ENCODE measurements around the gene CYP19A1. TPM values are rescaled to one million over a fixed set of nuclear protein-coding genes. Genes with fewer than 3 reads are reported as not detected.
A peak's percentile ranks its signal among the peaks of the same experiment; 100 is the strongest.

The CYP19A1 gene
- total and polyA plus RNA-seq, 2 donors = 0.42 to 2.2 TPM

DNA sequence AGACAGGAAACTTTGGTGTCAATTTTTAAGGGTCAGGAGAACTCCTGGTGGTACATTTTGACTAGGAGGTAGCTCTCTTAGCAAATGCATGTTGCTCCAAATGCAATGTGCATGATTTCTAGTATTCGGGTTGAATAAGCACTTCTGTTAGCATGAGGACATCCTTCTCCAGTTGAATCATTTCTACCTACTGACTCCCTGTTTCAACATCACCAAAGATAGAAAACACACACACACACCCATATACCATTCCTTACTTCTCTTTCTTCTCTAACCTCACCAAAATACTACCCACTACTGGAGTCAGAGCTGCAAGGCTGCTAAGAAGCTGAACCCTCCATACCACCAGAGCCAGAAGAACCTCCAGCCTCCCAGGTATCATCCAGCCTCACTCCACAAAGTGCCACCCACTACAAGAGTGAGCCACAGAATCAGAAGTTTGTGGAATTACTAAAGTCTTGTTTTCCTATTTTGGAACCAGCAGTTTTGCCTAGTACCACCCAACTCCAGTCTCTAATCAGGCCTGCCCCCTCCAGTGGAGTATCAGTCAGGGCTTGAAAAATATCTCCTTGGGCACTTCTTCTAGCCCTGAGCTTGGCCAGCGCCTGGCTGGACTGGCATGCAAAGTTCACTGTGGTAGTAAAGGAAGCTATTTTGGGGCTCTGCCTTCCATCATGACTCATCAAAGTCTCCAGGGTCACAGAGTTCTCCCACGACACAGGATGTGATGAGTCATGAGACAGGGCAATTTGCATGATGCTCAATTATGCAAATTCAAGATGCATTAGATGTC, 110.3 kb downstream of the CYP19A1 start:
- no peak overlapping the region for H3K4me3 ChIP-seq (ENCODE audit: low read length in 2 of 2)
- WGBS = 42% methylated on average over 3 of the region's 3 CpGs
- H3K27me3 ChIP-seq (ENCODE audit: control insufficient read depth in 2 of 2, insufficient read depth in 1 of 2, low read length in 1 of 2) = no peaks in the 10 kb centered on the region
- no peak overlapping the region for H3K27ac ChIP-seq (ENCODE audit: low read depth in 1 of 2, low read length in 1 of 2)
- peak in 1 of 9 donors; percentile 13 for DNase-seq (ENCODE audit: low read depth in 6 of 9, low spot score in 9 of 9)
- no peaks in the 10 kb centered on the region for H3K36me3 ChIP-seq (ENCODE audit: control insufficient read depth in 2 of 2, insufficient read depth in 2 of 2, low read length in 1 of 2)
- H3K4me1 ChIP-seq (ENCODE audit: control insufficient read depth in 2 of 2, insufficient read depth in 2 of 2, low read length in 2 of 2) = no peaks in the 10 kb centered on the region
- H3K9me3 ChIP-seq (ENCODE audit: control insufficient read depth in 2 of 2, insufficient read depth in 1 of 2, low read length in 1 of 2) = no peaks in the 10 kb centered on the region

DNA sequence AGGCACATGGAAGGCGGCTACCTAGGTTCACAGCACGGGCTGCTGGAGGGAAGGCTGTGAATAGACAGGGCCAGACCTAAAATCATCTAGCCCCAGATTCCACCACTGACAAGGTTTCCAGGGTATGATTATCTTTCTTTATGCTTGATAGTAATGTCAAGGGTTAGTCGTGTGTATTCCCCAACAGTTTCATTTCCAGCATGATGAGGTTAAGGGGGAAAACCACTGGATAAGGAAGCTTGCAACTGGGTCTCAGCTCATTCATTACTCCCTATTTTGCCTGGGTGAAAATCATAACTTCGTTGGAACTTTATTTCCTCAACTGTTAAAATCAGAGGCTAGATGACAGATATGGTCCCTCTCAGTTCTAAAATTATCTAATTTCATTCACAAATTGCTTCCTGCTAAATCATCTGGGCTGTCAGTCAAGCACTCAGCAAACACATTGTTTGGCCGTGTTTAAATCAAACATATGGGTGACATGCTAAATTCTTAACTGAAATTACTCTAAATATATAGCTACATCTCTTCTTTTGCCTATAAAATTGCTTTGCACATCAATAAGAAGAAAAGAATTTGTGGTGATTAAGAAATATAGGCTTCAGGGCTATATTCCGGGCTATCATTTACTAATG, 111.7 kb downstream of the CYP19A1 start:
- Histone ChIP-seq H3K9me3 (ENCODE audit: control insufficient read depth in 2 of 2, insufficient read depth in 1 of 2, low read length in 1 of 2) (no peaks in the 10 kb centered on the region), H3K27me3 (ENCODE audit: control insufficient read depth in 2 of 2, insufficient read depth in 1 of 2, low read length in 1 of 2) (no peaks in the 10 kb centered on the region), H3K4me3 (ENCODE audit: low read length in 2 of 2) (no peak overlapping the region), H3K27ac (ENCODE audit: low read depth in 1 of 2, low read length in 1 of 2) (no peak overlapping the region), H3K4me1 (ENCODE audit: control insufficient read depth in 2 of 2, insufficient read depth in 2 of 2, low read length in 2 of 2) (no peaks in the 10 kb centered on the region), H3K36me3 (ENCODE audit: control insufficient read depth in 2 of 2, insufficient read depth in 2 of 2, low read length in 1 of 2) (no peaks in the 10 kb centered on the region)
- 85% methylated on average over 6 of the region's 6 CpGs for WGBS
- no peak for DNase-seq (ENCODE audit: low read depth in 6 of 9, low spot score in 9 of 9)

DNA sequence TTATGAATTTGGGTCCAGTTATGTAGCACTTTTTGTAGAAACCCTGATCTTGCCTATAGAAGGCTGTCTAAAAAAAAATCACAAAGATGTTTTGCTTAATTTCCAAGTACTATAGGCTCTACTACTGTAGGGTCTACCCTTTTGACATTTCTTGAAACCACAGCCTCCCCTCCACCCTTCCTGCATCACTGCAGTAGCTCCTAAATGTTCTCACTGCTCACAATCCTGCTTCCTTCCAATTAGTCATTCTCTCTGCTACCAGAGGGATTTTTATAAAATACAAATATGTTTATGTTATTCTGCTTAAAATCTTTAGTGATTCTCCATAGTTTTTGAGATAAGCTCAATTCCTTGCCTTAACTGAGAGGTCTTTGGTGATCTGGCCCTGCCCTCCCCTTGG, 114.0 kb downstream of the CYP19A1 start:
- Histone ChIP-seq H3K4me3 (ENCODE audit: low read length in 2 of 2) (no peak overlapping the region), H3K9me3 (ENCODE audit: control insufficient read depth in 2 of 2, insufficient read depth in 1 of 2, low read length in 1 of 2) (no peaks in the 10 kb centered on the region), H3K27me3 (ENCODE audit: control insufficient read depth in 2 of 2, insufficient read depth in 1 of 2, low read length in 1 of 2) (no peaks in the 10 kb centered on the region), H3K36me3 (ENCODE audit: control insufficient read depth in 2 of 2, insufficient read depth in 2 of 2, low read length in 1 of 2) (no peaks in the 10 kb centered on the region), H3K27ac (ENCODE audit: low read depth in 1 of 2, low read length in 1 of 2) (no peak overlapping the region), H3K4me1 (ENCODE audit: control insufficient read depth in 2 of 2, insufficient read depth in 2 of 2, low read length in 2 of 2) (no peaks in the 10 kb centered on the region)
- DNase-seq (ENCODE audit: low read depth in 6 of 9, low spot score in 9 of 9) = no peak

DNA sequence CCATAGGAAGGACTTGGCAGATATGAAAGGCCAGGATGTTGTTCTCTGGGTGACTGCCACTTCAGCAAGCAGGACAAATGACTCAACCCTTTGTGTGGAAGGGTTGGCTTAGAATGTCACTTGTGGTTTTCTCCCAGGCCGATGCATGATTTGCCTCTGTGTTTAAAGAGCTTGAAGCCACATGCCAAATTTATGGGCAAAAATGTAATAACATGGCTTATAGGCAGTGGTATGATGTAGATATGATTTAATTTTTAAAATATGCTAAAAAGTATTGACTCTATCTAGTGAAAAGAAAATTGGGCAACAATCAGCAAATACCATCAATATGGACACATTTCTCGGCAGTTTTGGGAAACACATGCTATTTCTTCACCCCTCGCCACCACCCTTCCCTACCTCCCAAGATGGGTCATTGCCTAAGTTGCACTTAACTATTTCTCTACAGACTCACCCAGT, 114.6 kb downstream of the CYP19A1 start:
- H3K36me3 ChIP-seq (ENCODE audit: control insufficient read depth in 2 of 2, insufficient read depth in 2 of 2, low read length in 1 of 2) = no peaks in the 10 kb centered on the region

DNA sequence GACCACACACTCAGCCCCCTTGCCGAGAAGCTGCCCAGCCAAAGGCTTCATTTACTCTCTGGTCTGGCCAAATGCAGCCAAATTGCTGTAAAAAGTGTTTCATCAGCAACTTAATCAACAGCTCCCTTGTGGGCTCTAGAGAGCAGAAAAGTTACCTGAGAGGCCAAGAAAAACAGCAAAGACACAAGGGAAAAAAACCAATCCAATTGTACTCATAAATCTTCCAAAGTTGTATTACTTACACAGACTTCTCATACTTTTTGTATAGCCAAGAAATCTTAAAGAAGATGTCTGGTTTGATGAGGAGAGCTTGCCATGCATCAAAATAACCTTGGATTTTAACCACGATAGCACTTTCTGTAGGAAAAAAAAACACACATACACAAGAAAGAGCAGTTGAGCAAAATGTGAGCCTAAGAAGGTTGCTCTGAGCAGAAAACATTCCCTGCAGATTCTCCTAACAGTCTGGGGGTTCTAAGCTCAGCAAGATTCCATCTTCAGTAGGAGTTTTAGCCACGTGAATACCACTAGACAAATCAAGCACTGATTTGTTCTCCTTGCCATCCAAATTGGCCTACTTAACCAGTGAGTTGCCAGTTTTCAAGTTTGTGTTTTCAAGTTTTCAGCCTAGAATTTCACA, 120.0 kb downstream of the CYP19A1 start:
- no peaks in the 10 kb centered on the region for H3K36me3 ChIP-seq (ENCODE audit: control insufficient read depth in 2 of 2, insufficient read depth in 2 of 2, low read length in 1 of 2)
- WGBS = 85% methylated on average over 3 of the region's 3 CpGs
- no peak for DNase-seq (ENCODE audit: low read depth in 6 of 9, low spot score in 9 of 9)
- no peak overlapping the region for H3K4me3 ChIP-seq (ENCODE audit: low read length in 2 of 2)
- H3K4me1 ChIP-seq (ENCODE audit: control insufficient read depth in 2 of 2, insufficient read depth in 2 of 2, low read length in 2 of 2) = no peaks in the 10 kb centered on the region
- no peaks in the 10 kb centered on the region for H3K27me3 ChIP-seq (ENCODE audit: control insufficient read depth in 2 of 2, insufficient read depth in 1 of 2, low read length in 1 of 2)
- H3K9me3 ChIP-seq (ENCODE audit: control insufficient read depth in 2 of 2, insufficient read depth in 1 of 2, low read length in 1 of 2) = no peaks in the 10 kb centered on the region
- H3K27ac ChIP-seq (ENCODE audit: low read depth in 1 of 2, low read length in 1 of 2) = no peak overlapping the region

More for the DNA sequence above, 114.6 kb downstream of the CYP19A1 start:
- no peak overlapping the region for H3K27ac ChIP-seq (ENCODE audit: low read depth in 1 of 2, low read length in 1 of 2)
- no peaks in the 10 kb centered on the region for H3K9me3 ChIP-seq (ENCODE audit: control insufficient read depth in 2 of 2, insufficient read depth in 1 of 2, low read length in 1 of 2)
- no peaks in the 10 kb centered on the region for H3K27me3 ChIP-seq (ENCODE audit: control insufficient read depth in 2 of 2, insufficient read depth in 1 of 2, low read length in 1 of 2)
- 89% methylated on average over 3 of the region's 3 CpGs for WGBS
- no peak for DNase-seq (ENCODE audit: low read depth in 6 of 9, low spot score in 9 of 9)
- no peak overlapping the region for H3K4me3 ChIP-seq (ENCODE audit: low read length in 2 of 2)
- H3K4me1 ChIP-seq (ENCODE audit: control insufficient read depth in 2 of 2, insufficient read depth in 2 of 2, low read length in 2 of 2) = no peaks in the 10 kb centered on the region

DNA sequence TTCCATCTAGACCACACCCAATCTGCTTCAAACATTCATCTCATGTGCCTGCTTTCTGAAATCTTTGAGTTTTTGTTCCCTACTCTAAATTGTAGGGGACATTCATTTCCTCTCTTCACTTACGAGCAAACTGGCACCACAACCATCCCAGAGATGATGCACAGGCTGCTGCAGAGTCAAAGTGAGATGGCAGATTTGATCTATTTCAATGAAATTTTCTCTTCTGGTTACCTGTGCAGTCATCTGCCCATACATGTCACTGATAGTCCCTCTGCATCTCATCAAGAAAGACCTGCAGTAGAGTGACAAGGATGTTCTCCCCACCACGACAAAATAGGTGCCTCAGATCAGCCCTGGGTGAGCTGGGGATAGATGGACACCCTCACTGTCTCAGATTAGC, 125.5 kb downstream of the CYP19A1 start:
- no peak overlapping the region for H3K27ac ChIP-seq (ENCODE audit: low read depth in 1 of 2, low read length in 1 of 2)
- no peak overlapping the region for H3K4me3 ChIP-seq (ENCODE audit: low read length in 2 of 2)
- no peaks in the 10 kb centered on the region for H3K9me3 ChIP-seq (ENCODE audit: control insufficient read depth in 2 of 2, insufficient read depth in 1 of 2, low read length in 1 of 2)
- WGBS = 93% methylated on average over 2 of the region's 2 CpGs
- H3K4me1 ChIP-seq (ENCODE audit: control insufficient read depth in 2 of 2, insufficient read depth in 2 of 2, low read length in 2 of 2) = no peaks in the 10 kb centered on the region
- no peaks in the 10 kb centered on the region for H3K27me3 ChIP-seq (ENCODE audit: control insufficient read depth in 2 of 2, insufficient read depth in 1 of 2, low read length in 1 of 2)
- no peaks in the 10 kb centered on the region for H3K36me3 ChIP-seq (ENCODE audit: control insufficient read depth in 2 of 2, insufficient read depth in 2 of 2, low read length in 1 of 2)
- DNase-seq (ENCODE audit: low read depth in 6 of 9, low spot score in 9 of 9) = no peak

DNA sequence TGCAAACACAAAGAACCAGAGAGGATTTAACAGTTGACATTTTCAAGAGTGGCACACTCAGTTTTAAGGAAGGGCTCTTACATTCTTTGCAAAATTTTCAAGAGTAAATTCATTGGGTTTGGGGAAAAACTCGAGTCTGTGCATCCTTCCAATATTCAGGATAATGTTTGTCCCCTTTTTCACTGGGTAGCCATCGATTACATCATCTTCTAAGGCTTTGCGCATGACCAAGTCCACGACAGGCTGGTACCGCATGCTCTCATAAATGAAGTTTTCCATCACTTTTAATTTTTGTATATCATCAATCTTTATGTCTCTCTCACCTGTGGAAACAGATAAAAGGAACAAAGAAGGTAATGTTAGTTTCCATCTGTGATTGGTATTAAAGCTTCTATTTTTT, 126.2 kb downstream of the CYP19A1 start:
- Histone ChIP-seq H3K36me3 (ENCODE audit: control insufficient read depth in 2 of 2, insufficient read depth in 2 of 2, low read length in 1 of 2) (no peaks in the 10 kb centered on the region), H3K9me3 (ENCODE audit: control insufficient read depth in 2 of 2, insufficient read depth in 1 of 2, low read length in 1 of 2) (no peaks in the 10 kb centered on the region), H3K27me3 (ENCODE audit: control insufficient read depth in 2 of 2, insufficient read depth in 1 of 2, low read length in 1 of 2) (no peaks in the 10 kb centered on the region), H3K27ac (ENCODE audit: low read depth in 1 of 2, low read length in 1 of 2) (no peak overlapping the region), H3K4me3 (ENCODE audit: low read length in 2 of 2) (no peak overlapping the region), H3K4me1 (ENCODE audit: control insufficient read depth in 2 of 2, insufficient read depth in 2 of 2, low read length in 2 of 2) (no peaks in the 10 kb centered on the region)
- DNase-seq (ENCODE audit: low read depth in 6 of 9, low spot score in 9 of 9) = no peak
- 84% methylated on average over 5 of the region's 5 CpGs for WGBS

DNA sequence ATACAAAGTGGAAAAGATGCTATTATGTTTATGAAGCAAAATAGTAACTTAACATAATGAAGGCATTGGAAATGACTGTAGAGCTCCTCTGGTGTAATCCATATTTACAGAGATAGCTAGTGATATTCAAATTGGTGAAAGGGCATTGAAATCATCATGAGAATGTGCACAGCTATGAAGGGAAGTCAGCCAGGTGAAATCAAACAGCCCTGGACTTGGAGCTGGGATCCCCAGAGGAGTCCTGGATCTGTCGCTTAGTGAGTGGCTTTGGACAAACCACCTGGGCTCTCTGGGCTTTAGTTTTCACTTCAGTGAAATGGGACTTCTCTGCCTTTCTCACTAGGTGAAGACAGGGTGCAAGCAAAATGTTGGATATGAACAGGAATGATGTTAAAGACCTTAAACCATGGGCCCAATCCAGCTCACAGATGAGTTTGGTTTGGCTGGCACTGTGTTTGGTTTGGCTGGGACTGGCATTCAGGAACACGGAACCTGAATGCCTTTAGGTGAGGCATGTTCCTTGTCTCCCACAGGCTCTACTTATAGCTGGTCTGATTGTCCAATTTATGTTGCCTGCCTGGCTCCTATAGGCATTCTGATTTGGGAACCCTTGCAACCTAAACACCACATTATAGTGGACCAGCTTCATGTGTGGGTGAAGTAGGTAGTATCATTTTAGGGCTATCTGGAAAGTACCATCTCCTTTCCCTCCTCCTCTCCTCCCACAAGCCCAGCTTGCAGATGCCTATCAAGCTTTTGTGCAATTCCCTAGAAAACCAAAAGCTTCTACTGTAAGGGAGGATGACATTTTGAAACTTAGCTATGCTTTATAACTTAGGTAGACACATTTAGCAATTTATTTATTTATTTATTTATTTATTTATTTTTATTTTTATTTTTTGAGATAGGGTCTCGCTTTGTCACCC, 133.1 kb downstream of the CYP19A1 start:
- Histone ChIP-seq H3K36me3 (ENCODE audit: control insufficient read depth in 2 of 2, insufficient read depth in 2 of 2, low read length in 1 of 2) (no peaks in the 10 kb centered on the region), H3K4me3 (ENCODE audit: low read length in 2 of 2) (no peak overlapping the region), H3K9me3 (ENCODE audit: control insufficient read depth in 2 of 2, insufficient read depth in 1 of 2, low read length in 1 of 2) (no peaks in the 10 kb centered on the region), H3K4me1 (ENCODE audit: control insufficient read depth in 2 of 2, insufficient read depth in 2 of 2, low read length in 2 of 2) (no peaks in the 10 kb centered on the region), H3K27me3 (ENCODE audit: control insufficient read depth in 2 of 2, insufficient read depth in 1 of 2, low read length in 1 of 2) (no peaks in the 10 kb centered on the region), H3K27ac (ENCODE audit: low read depth in 1 of 2, low read length in 1 of 2) (no peak overlapping the region)
- no peak for DNase-seq (ENCODE audit: low read depth in 6 of 9, low spot score in 9 of 9)
- WGBS = 96% methylated on average over 3 of the region's 3 CpGs

Data from thymus (tissue), 11 donors.